Endothelial cell of umbilical vein (primary cell): ENCODE measurements around the gene IGSF22.

Experiments used
- CTCF ChIP-seq, 2 donors: IDR thresholded peaks; 1 replicate in 1 of 2; 2 replicates in 1 of 2; pipeline ENCODE4 v1.5.1; 2011; ENCODE audit warnings: low read length in 2 of 2, mild to moderate bottlenecking in 2 of 2, moderate library complexity in 2 of 2, control low read depth in 1 of 2, inconsistent platforms in 1 of 2, low read depth in 1 of 2; ENCODE audit not compliant: insufficient read depth in 1 of 2; ENCODE audit errors: extremely low read depth in 1 of 2
- EZH2 ChIP-seq: IDR thresholded peaks from 2 replicates; pipeline ENCODE4 v1.6.1; 2012; ENCODE audit warnings: borderline replicate concordance, low read depth, mild to moderate bottlenecking, moderate library complexity, low read length, inconsistent platforms; ENCODE audit not compliant: severe bottlenecking
- POLR2A ChIP-seq: IDR thresholded peaks from 2 replicates; pipeline ENCODE4 v1.6.1; 2012; ENCODE audit warnings: low read depth, mild to moderate bottlenecking, control low read depth, low read length
- POLR2AphosphoS5 ChIP-seq: IDR thresholded peaks from 2 replicates; pipeline ENCODE4 v1.6.1; 2012; ENCODE audit warnings: low read depth, mild to moderate bottlenecking, control low read depth, low read length, moderate library complexity; ENCODE audit not compliant: insufficient read depth

GRCh38 chr11:18698341-18699268 lies 27.4 kb downstream of the IGSF22 start, which contains the start of gene TMEM86A:
- TF ChIP-seq POLR2A: peak; percentile 32
- TF ChIP-seq CTCF (IDR thresholded peaks at IDR 0.05; ENCODE audit: extremely low read depth in 1 of 2, insufficient read depth in 1 of 2, low read depth in 1 of 2, low read length in 2 of 2): no peak
- peak; percentile 55 for TF ChIP-seq POLR2AphosphoS5
- no peak for TF ChIP-seq EZH2
